ENCODE measurements around the gene FBXO42.

DNA sequence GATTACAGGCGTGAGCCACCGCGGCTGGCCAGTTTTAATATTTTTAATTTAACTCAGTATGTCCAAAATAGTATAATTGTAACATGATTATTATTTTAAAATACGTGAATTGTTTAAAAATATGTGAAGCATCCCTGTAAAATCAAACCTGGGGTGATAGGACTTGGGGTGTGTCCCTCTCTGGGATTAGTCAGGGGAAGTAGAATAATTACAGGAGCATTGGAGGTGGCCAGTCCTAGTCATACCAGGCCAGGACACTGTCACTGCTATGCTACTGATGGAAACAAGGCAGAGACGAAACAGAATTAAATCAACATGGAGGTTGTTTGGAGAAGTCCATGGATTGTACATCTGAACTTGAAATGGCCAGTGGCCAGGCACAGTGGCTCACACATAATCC lies 31.6 kb upstream of the FBXO42 start:
- no peak for TF ChIP-seq POLR2AphosphoS5 (IDR thresholded peaks at IDR 0.05; ENCODE audit: borderline replicate concordance, low read depth, low read length)
- no peak for TF ChIP-seq EZH2 (IDR thresholded peaks at IDR 0.05)
- TF ChIP-seq FOXP2 (optimal IDR thresholded peaks at IDR 0.05; ENCODE audit: control extremely low read depth, extremely low read length, insufficient read depth): no peak
